H9 (cell line): Measurements from ENCODE around the gene SLC35G6. TPM values are rescaled to one million over a fixed set of nuclear protein-coding genes. Genes with fewer than 3 reads are reported as not detected.
A peak's percentile ranks its signal among the peaks of the same experiment; 100 is the strongest.

Source experiments
- DNase-seq: peaks from one replicate; pipeline ENCODE4 v3.0.0-alpha.2; 2017
- H2AFZ ChIP-seq: one replicate; pipeline ENCODE4 v1.6.1; 2013; ENCODE audit warnings: mild to moderate bottlenecking, low read length, control low read depth, moderate library complexity
- H2AK5ac ChIP-seq: 2 replicates; pipeline ENCODE4 v1.6.1; 2013; ENCODE audit warnings: low read length, control low read depth, mixed read lengths; ENCODE audit not compliant: insufficient read length
- H2BK120ac ChIP-seq: one replicate; pipeline ENCODE4 v1.6.1; 2013; ENCODE audit warnings: low read depth, mild to moderate bottlenecking, low read length, control low read depth, inconsistent platforms; ENCODE audit not compliant: poor library complexity, severe bottlenecking
- H2BK12ac ChIP-seq: 2 replicates; pipeline ENCODE4 v1.6.1; 2013; ENCODE audit warnings: low read length, control low read depth, mixed read lengths, low read depth; ENCODE audit not compliant: insufficient read length
- H2BK15ac ChIP-seq: 2 replicates; pipeline ENCODE4 v1.6.1; 2013; ENCODE audit warnings: low read depth, low read length, control low read depth
- H2BK20ac ChIP-seq: one replicate; pipeline ENCODE4 v1.6.1; 2013; ENCODE audit warnings: low read depth, mild to moderate bottlenecking, low read length, control low read depth, inconsistent platforms; ENCODE audit not compliant: poor library complexity, severe bottlenecking
- H2BK5ac ChIP-seq: 2 replicates; pipeline ENCODE4 v1.6.1; 2013; ENCODE audit warnings: low read length, control low read depth, mixed read lengths; ENCODE audit not compliant: insufficient read length
- H3K14ac ChIP-seq: 2 replicates; pipeline ENCODE4 v1.6.1; 2013; ENCODE audit warnings: low read length, control low read depth; ENCODE audit not compliant: insufficient read depth
- H3K18ac ChIP-seq: 2 replicates; pipeline ENCODE4 v1.6.1; 2013; ENCODE audit warnings: low read depth, mild to moderate bottlenecking, mixed read lengths, low read length, control low read depth; ENCODE audit not compliant: insufficient read length
- H3K23ac ChIP-seq: 2 replicates; pipeline ENCODE4 v1.6.1; 2013; ENCODE audit warnings: low read length, control low read depth, mixed read lengths, low read depth; ENCODE audit not compliant: insufficient read length
- H3K23me2 ChIP-seq: 2 replicates; pipeline ENCODE4 v1.6.1; 2013; ENCODE audit warnings: low read depth, mild to moderate bottlenecking, mixed read lengths, low read length, control low read depth; ENCODE audit not compliant: insufficient read length, poor library complexity, severe bottlenecking
- H3K27ac ChIP-seq: 2 replicates; pipeline ENCODE4 v1.5.1; 2013; ENCODE audit warnings: low read length, control low read depth, mixed read lengths, low read depth; ENCODE audit not compliant: insufficient read length
- H3K27me3 ChIP-seq: 2 replicates; pipeline ENCODE4 v1.6.1; 2013; ENCODE audit warnings: low read length, control low read depth, inconsistent platforms; ENCODE audit not compliant: insufficient read depth
- H3K4ac ChIP-seq: 2 replicates; pipeline ENCODE4 v1.6.1; 2013; ENCODE audit warnings: low read depth, mild to moderate bottlenecking, control low read depth, inconsistent platforms, low read length, moderate library complexity
- H3K4me1 ChIP-seq: 2 replicates; pipeline ENCODE4 v1.6.1; 2013; ENCODE audit warnings: low read length, control low read depth, inconsistent platforms; ENCODE audit not compliant: insufficient read depth
- H3K4me2 ChIP-seq: 2 replicates; pipeline ENCODE4 v1.6.1; 2013; ENCODE audit warnings: low read length, control low read depth, mixed read lengths; ENCODE audit not compliant: insufficient read length, insufficient read depth
- H3K56ac ChIP-seq: 2 replicates; pipeline ENCODE4 v1.6.1; 2013; ENCODE audit warnings: low read depth, mild to moderate bottlenecking, mixed read lengths, low read length, control low read depth; ENCODE audit not compliant: insufficient read length
- H3K79me1 ChIP-seq: 2 replicates; pipeline ENCODE4 v1.6.1; 2013; ENCODE audit warnings: low read depth, mild to moderate bottlenecking, moderate library complexity, low read length, control low read depth, inconsistent platforms; ENCODE audit not compliant: insufficient read depth, poor library complexity, severe bottlenecking
- H3K79me2 ChIP-seq: 2 replicates; pipeline ENCODE4 v1.6.1; 2013; ENCODE audit warnings: low read length, control low read depth, inconsistent platforms; ENCODE audit not compliant: insufficient read depth
- H3K9ac ChIP-seq: 2 replicates; pipeline ENCODE4 v1.6.1; 2013; ENCODE audit warnings: low read length, control low read depth, mixed read lengths; ENCODE audit not compliant: insufficient read length; ENCODE audit errors: extremely low read depth
- H3K9me3 ChIP-seq: one replicate; pipeline ENCODE4 v1.6.1; 2013; ENCODE audit warnings: low read depth, low read length, inconsistent platforms; ENCODE audit not compliant: control insufficient read depth
- H3T11ph ChIP-seq: one replicate; pipeline ENCODE4 v1.6.1; 2013; ENCODE audit warnings: mild to moderate bottlenecking, low read length, control low read depth, inconsistent platforms
- H4K20me1 ChIP-seq: one replicate; pipeline ENCODE4 v1.6.1; 2013; ENCODE audit not compliant: control insufficient read depth, insufficient read length, insufficient read depth
- H4K5ac ChIP-seq: 2 replicates; pipeline ENCODE4 v1.6.1; 2013; ENCODE audit warnings: low read depth, mild to moderate bottlenecking, mixed read lengths, low read length, control low read depth; ENCODE audit not compliant: insufficient read length
- H4K8ac ChIP-seq: replicated peaks from 2 replicates; pipeline ENCODE4 v1.6.1; 2013; ENCODE audit warnings: low read length, control low read depth, mixed read lengths, low read depth; ENCODE audit not compliant: insufficient read length
- H4K91ac ChIP-seq: 2 replicates; pipeline ENCODE4 v1.6.1; 2013; ENCODE audit warnings: low read depth, mild to moderate bottlenecking, moderate library complexity, mixed read lengths, low read length, control low read depth; ENCODE audit not compliant: insufficient read length
- H3K27ac Mint-ChIP-seq, 3 experiments: 2 replicates in 2 of 3; 3 replicates in 1 of 3; pipeline ENCODE4 v1.8.0; 2020 to 2021; ENCODE audit warnings: mixed read lengths in 3 of 3, mild to moderate bottlenecking in 1 of 3, moderate library complexity in 1 of 3
- H3K27me3 Mint-ChIP-seq: 2 replicates; pipeline ENCODE4 v1.8.0; 2021; ENCODE audit warnings: low read depth, mild to moderate bottlenecking, moderate library complexity, mixed read lengths
- H3K36me3 Mint-ChIP-seq, 3 experiments: 2 replicates in 2 of 3; 3 replicates in 1 of 3; pipeline ENCODE4 v1.8.0; 2020 to 2021; ENCODE audit warnings: low read depth in 3 of 3, mixed read lengths in 3 of 3; ENCODE audit not compliant: insufficient read depth in 1 of 3
- H3K4me1 Mint-ChIP-seq, 2 experiments: 2 replicates each; pipeline ENCODE4 v1.8.0; 2020; ENCODE audit warnings: mixed read lengths in 2 of 2
- H3K4me3 Mint-ChIP-seq, 2 experiments: 2 replicates in 1 of 2; 3 replicates in 1 of 2; pipeline ENCODE4 v1.8.0; 2020 to 2021; ENCODE audit warnings: mild to moderate bottlenecking in 2 of 2, mixed read lengths in 2 of 2, moderate library complexity in 1 of 2
- H3K9me3 Mint-ChIP-seq, 2 experiments: 2 replicates in 1 of 2; 3 replicates in 1 of 2; pipeline ENCODE4 v1.8.0; 2020; ENCODE audit warnings: mild to moderate bottlenecking in 2 of 2, mixed read lengths in 2 of 2, moderate library complexity in 1 of 2
- WGBS: extraction: QIAGEN DNeasy Blood & Tissue Kit; methylation state at CpG from one replicate; pipeline ENCODE4 v1.1.7; 2013; ENCODE audit warnings: missing lambda C conversion rate, low lambda C conversion rate, mixed read lengths; ENCODE audit not compliant: insufficient read length; ENCODE audit errors: extremely low coverage; 5-methylcytosine and 5-hydroxymethylcytosine counted together
- total RNA-seq: library from RNA; stranded (reverse); gene quantifications from 2 replicates; pipeline ENCODE4 v1.2.1, GENCODE V29; 2021
- TF ChIP-seq, protein P1 (sequence below): fragments of 200-600 bp; sonication (generic); conservative IDR thresholded peaks from 3 replicates; pipeline ENCODE4 v1.8.0; 2021; ENCODE audit warnings: antibody characterized with exemption, mild to moderate bottlenecking

SLC35G6 gene
- total RNA-seq, 1 experiment from 2014 or later, result not detected

DNA sequence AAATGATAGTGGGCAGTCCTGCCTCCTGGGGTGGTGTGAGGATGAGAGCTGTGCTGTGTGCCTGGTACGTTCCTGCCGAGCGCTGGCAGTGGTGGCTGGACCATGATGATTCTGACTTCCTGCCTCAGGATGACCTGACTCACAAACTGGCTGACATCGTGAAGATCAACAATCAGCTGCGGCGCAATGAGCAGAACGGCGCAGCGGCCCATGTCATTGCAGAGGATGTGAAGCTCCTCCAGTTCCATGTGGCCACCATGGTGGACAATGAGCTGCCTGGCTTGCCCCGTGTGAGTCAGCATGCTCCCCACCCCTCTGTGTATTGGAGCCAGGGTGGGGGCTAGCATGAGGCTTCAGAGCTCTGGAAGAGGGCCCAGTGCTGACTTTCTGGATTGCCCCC lies 16.0 kb downstream of the SLC35G6 start:
- H4K5ac ChIP-seq, result no peak overlapping the region
- H3K14ac ChIP-seq, result no peak overlapping the region
- H3K27me3 Mint-ChIP-seq, result no peaks in the 10 kb centered on the region
- no peak overlapping the region for H3K27ac ChIP-seq
- no peak for DNase-seq
- H3K56ac ChIP-seq, result no peak overlapping the region
- H2BK120ac ChIP-seq, result no peak overlapping the region
- TF ChIP-seq, protein P1, sequence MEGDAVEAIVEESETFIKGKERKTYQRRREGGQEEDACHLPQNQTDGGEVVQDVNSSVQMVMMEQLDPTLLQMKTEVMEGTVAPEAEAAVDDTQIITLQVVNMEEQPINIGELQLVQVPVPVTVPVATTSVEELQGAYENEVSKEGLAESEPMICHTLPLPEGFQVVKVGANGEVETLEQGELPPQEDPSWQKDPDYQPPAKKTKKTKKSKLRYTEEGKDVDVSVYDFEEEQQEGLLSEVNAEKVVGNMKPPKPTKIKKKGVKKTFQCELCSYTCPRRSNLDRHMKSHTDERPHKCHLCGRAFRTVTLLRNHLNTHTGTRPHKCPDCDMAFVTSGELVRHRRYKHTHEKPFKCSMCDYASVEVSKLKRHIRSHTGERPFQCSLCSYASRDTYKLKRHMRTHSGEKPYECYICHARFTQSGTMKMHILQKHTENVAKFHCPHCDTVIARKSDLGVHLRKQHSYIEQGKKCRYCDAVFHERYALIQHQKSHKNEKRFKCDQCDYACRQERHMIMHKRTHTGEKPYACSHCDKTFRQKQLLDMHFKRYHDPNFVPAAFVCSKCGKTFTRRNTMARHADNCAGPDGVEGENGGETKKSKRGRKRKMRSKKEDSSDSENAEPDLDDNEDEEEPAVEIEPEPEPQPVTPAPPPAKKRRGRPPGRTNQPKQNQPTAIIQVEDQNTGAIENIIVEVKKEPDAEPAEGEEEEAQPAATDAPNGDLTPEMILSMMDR, result no peak
- no peak overlapping the region for H3K18ac ChIP-seq
- H3K9me3 Mint-ChIP-seq, result no peaks in the 10 kb centered on the region
- H4K8ac ChIP-seq, result no peak overlapping the region
- H3K4me1 ChIP-seq, result no peaks in the 10 kb centered on the region
- 0 out of 4 replicates have a peak, but pooled peaks cover 0 to 5% of the 10 kb centered on the region in 2 experiments for H3K4me1 Mint-ChIP-seq
- no peak overlapping the region for H3K4ac ChIP-seq
- H3K79me2 ChIP-seq, result peaks cover 18% of the 10 kb centered on the region; the same call in 1 of the 2 replicates
- H3K23me2 ChIP-seq, result no peaks in the 10 kb centered on the region
- peaks cover 8% of the 10 kb centered on the region for H3K79me1 ChIP-seq
- no peaks in the 10 kb centered on the region for H3K27me3 ChIP-seq
- no peak overlapping the region for H2BK12ac ChIP-seq
- no CpG with 5 or more reads among the region's 10 CpGs for WGBS
- H2BK15ac ChIP-seq, result no peak overlapping the region
- peak overlapping the region in 1 of 3 experiments; percentile 28; a peak in 2 of 7 replicates for H3K27ac Mint-ChIP-seq
- H2BK5ac ChIP-seq, result no peak overlapping the region
- H3K4me3 Mint-ChIP-seq, result no peak overlapping the region
- no peak overlapping the region for H4K91ac ChIP-seq
- H3K9me3 ChIP-seq, result no peaks in the 10 kb centered on the region
- H4K20me1 ChIP-seq, result peaks cover 2% of the 10 kb centered on the region
- H3K36me3 Mint-ChIP-seq, result peaks cover 68 to 88% (median 80%) of the 10 kb centered on the region in 3 experiments
- H3K4me2 ChIP-seq, result no peak overlapping the region
- no peak overlapping the region for H2AFZ ChIP-seq
- H3K23ac ChIP-seq, result no peak overlapping the region
- no peak overlapping the region for H3K9ac ChIP-seq
- no peak overlapping the region for H3T11ph ChIP-seq
- no peak overlapping the region for H2AK5ac ChIP-seq
- H2BK20ac ChIP-seq, result no peak overlapping the region
